Left ventricle myocardium inferior (tissue), 1 donor: ENCODE measurements around the gene ARHGAP23. TPM values are rescaled to one million over a fixed set of nuclear protein-coding genes. Genes with fewer than 3 reads are reported as not detected.

Experiments
- DNase-seq: peaks from one replicate; pipeline ENCODE4 v3.0.0-alpha.2; 2020
- H3K27ac ChIP-seq: fragments of 200-600 bp; replicated peaks from 2 replicates; pipeline ENCODE4 v1.8.0; 2021
- H3K27me3 ChIP-seq: fragments of 200-600 bp; 2 replicates; pipeline ENCODE4 v1.8.0; 2021; ENCODE audit warnings: low read depth
- H3K36me3 ChIP-seq: fragments of 200-600 bp; 2 replicates; pipeline ENCODE4 v1.8.0; 2021
- H3K4me1 ChIP-seq: fragments of 200-600 bp; 2 replicates; pipeline ENCODE4 v1.8.0; 2021
- H3K4me3 ChIP-seq: fragments of 200-600 bp; 2 replicates; pipeline ENCODE4 v1.8.0; 2021; ENCODE audit warnings: mild to moderate bottlenecking, moderate library complexity
- H3K9me3 ChIP-seq: fragments of 200-600 bp; replicated peaks from 2 replicates; pipeline ENCODE4 v1.8.0; 2021
- CTCF ChIP-seq: fragments of 200-600 bp; IDR thresholded peaks from 2 replicates; pipeline ENCODE4 v1.8.0; 2021; ENCODE audit warnings: antibody characterized with exemption, mild to moderate bottlenecking, borderline replicate concordance
- intact Hi-C: fragments of 100-400 bp; cut with micrococcal nuclease; formaldehyde crosslinking; loops from one replicate; pipeline ENCODE4 v1.11.0; 2022
- total RNA-seq: library from RNA; stranded (reverse); fragmentation: NEBNext Ultra II Directional; extraction: Animal tissue kit (Norgen Biotek cat#: 25700); gene quantifications from one replicate; pipeline ENCODE4 v1.2.1, GENCODE V29; 2021
- donor health status: DM: no; HTN: yes; CAD: no; lungs with severe emphysema.

ARHGAP23 gene
- total RNA-seq, 1 donor from 2014 or later = 60.8 TPM

GRCh38 chr17:38456031-38456815 lies 28.0 kb downstream of the ARHGAP23 start:
- Histone ChIP-seq H3K4me1 (peaks cover 95% of the 10 kb centered on the region), H3K27ac (peak overlapping the region; percentile 93), H3K4me3 (peak overlapping the region; percentile 69), H3K27me3 (no peaks in the 10 kb centered on the region), H3K36me3 (peaks cover 32% of the 10 kb centered on the region), H3K9me3 (no peaks in the 10 kb centered on the region)
- DNase-seq = no peak
- intact Hi-C loops = no loop called here
- no peak for TF ChIP-seq CTCF

GRCh38 chr17:38457577-38458371 lies 29.5 kb downstream of the ARHGAP23 start:
- Histone ChIP-seq H3K27ac (peak overlapping the region; percentile 64), H3K36me3 (peaks cover 35% of the 10 kb centered on the region), H3K4me1 (peaks cover 95% of the 10 kb centered on the region), H3K27me3 (no peaks in the 10 kb centered on the region), H3K4me3 (no peak overlapping the region), H3K9me3 (no peaks in the 10 kb centered on the region)
- DNase-seq = no peak
- TF ChIP-seq CTCF = no peak
- intact Hi-C loops = no loop called here

- TF ChIP-seq CTCF = no peak
- intact Hi-C loops = no loop called here
- no peak for DNase-seq
- Histone ChIP-seq H3K27ac (peak overlapping the region; percentile 64), H3K9me3 (no peaks in the 10 kb centered on the region), H3K4me3 (no peak overlapping the region), H3K27me3 (no peaks in the 10 kb centered on the region), H3K4me1 (peaks cover 96% of the 10 kb centered on the region), H3K36me3 (peaks cover 42% of the 10 kb centered on the region)
Measured at GRCh38 chr17:38458521-38458920, 30.3 kb downstream of the ARHGAP23 start.

GRCh38 chr17:38459567-38459966 lies 31.3 kb downstream of the ARHGAP23 start:
- H3K4me1 ChIP-seq = peaks cover 100% of the 10 kb centered on the region
- H3K4me3 ChIP-seq = no peak overlapping the region
- no peaks in the 10 kb centered on the region for H3K9me3 ChIP-seq
- intact Hi-C loops = no loop called here
- TF ChIP-seq CTCF = no peak
- DNase-seq = peak; percentile 51
- no peaks in the 10 kb centered on the region for H3K27me3 ChIP-seq
- peak overlapping the region; percentile 64 for H3K27ac ChIP-seq
- peaks cover 43% of the 10 kb centered on the region for H3K36me3 ChIP-seq

- no peaks in the 10 kb centered on the region for H3K9me3 ChIP-seq
- peak overlapping the region; percentile 64 for H3K27ac ChIP-seq
- no peaks in the 10 kb centered on the region for H3K27me3 ChIP-seq
- H3K4me1 ChIP-seq = peaks cover 100% of the 10 kb centered on the region
- H3K36me3 ChIP-seq = peaks cover 43% of the 10 kb centered on the region
- H3K4me3 ChIP-seq = no peak overlapping the region
- intact Hi-C loops = no loop called here
- no peak for TF ChIP-seq CTCF
- DNase-seq = no peak
Measured at GRCh38 chr17:38460082-38460715, 31.9 kb downstream of the ARHGAP23 start.
